ENCODE results near the gene FUNDC2.
A peak's percentile ranks its signal among the peaks of the same experiment; 100 is the strongest.
"Not testable (repeated sequence)": the region's sequence is repeated elsewhere in the genome, so short reads cannot be mapped to it uniquely, and the experiment has no call there.

Gene FUNDC2, protein sequence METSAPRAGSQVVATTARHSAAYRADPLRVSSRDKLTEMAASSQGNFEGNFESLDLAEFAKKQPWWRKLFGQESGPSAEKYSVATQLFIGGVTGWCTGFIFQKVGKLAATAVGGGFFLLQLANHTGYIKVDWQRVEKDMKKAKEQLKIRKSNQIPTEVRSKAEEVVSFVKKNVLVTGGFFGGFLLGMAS

DNA sequence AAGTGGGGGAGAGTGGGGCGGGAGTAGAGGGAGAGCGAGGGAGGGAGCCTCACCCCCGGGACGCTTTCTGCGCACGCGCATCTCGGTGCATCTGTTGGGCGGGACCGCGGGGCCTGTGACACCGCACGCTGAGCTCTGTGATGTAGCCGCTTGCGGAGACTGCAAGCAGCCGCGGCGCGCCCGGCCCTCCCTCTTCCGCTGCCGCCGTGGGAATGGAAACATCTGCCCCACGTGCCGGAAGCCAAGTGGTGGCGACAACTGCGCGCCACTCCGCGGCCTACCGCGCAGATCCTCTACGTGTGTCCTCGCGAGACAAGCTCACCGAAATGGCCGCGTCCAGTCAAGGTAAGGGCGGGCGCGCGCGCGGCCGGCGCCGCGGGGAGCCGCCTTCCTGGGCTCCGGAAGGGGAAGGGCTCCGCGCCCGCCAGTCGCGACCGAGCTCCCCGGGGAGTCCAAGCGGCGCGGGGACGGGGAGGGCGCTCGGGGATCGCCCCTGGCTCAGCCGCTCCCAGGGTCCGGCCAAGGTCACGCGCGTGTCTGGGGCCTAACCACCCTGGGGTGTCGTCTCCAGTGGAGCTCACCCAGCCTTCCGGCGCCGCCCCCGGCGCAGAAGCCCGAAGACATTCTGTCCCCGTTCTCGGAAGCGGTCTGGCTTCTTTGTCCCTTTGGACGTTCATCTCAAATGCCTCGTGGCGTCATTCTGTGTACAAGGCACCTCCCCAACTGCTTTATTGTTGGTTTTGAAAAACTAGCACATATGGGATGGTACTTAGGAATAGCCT is at the start of gene FUNDC2:
TSS of gene FUNDC2 (plus strand) at position 118 of the 782 bp plus-strand sequence. CDS start at position 213, 95 bp downstream.
- peak; percentile 92 for DNase-seq

DNA sequence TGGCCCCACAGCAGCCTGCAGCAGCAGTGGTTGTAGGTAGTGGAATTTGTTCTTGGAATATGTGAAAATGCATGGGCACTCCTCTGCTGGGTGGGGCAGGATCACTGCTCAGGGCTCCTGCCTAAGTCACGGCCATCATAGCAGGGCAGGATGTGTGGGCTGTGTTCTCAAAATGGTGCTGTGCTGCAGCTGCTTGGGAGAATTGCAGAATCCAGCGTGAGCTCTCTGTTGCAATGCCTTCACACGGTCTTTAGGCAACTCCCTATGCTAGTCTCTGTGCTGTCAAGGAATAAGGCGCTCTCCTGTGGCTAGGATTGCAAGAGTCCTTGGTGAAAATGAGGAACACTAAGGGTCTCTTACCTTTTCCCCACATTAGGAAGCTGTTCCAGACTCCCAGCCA is 47.0 kb upstream of the FUNDC2 start:
- peak; percentile 67 for DNase-seq

DNA sequence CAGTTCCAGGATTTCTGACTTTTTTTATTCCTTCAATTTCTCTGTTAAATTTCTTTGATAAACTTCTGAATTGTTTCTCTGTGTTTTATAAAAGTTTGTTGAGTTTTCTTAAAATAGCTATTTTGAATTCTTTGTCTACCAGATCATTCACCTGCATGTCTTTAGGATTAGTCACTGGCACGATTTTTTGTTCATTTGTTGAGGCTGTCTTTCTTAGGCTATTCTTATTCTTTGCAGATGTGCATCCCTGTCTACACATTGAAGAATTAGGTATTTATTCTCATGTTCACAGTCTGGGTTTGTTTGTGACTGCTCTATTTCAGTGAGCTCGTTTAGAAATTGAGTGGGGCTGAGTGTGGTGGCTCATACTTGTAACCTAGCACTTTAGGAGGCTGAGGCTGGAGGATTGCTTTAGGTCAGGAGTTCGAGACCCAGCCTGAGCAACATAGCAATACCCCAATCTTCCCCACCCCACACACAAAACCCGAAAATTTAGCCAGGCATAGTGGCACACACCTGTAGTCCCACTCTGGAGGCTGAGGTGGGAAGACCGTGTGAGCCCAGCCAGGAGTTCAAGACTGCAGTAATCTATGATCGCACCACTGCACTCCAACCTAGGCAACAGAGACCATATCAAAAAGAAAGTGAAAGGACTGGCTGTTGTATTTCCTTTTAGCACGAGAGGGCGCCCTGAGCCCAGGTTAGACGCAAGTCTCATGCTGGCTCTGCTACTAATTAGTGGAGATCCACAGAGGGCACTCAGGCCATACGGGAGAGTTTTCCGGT is 46.1 kb upstream of the FUNDC2 start:
- peak; percentile 68 for DNase-seq

DNA sequence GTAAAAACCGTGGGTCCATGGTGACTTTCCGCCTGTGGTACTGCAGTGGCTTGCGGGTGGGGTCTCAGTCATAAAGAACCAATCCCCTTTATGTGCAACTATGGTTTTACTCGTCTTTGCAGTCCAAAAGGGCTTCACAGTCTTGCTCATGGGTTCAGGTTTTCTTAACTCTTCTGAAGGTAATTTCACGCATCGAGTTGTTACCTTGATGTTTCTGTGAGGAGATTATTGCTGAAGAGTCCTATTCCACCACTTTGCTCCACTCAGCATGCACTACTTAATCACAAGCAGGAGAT is 45.6 kb upstream of the FUNDC2 start:
- no peak for DNase-seq

DNA sequence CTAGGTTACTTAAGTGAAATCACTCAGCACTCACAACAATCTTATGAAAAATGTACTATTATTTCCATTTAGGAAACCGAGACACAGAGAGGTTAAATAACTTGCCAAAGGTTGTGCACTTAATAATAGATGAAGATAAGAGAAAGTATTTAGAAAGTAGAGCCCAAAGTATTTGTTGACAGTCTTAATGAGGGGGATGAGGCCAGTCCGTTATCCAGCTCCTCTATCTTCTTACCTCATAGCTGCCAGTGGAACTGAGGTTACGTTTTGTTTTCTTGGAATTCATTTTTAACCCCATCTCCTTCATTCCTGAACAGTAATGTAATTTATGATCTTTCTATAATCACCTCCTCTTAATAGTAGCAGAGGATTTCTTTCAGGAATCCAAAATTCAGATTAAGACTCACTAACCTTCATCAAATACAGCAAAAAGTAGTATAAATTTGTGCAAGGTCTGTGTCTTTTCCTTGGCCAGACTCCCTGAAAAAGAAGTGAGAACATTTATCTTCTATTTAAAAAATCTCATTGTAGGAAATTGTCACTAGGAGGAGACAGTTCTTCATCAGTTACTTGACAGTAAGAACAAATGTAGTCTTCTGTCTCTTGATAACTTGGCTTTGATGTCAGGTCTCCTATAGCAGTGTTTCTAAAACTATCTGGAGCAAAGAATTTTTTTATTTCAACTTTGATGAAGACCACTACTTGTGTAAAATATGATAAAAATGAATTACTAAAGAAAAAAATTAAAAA is 39.6 kb upstream of the FUNDC2 start:
- no peak for DNase-seq

DNA sequence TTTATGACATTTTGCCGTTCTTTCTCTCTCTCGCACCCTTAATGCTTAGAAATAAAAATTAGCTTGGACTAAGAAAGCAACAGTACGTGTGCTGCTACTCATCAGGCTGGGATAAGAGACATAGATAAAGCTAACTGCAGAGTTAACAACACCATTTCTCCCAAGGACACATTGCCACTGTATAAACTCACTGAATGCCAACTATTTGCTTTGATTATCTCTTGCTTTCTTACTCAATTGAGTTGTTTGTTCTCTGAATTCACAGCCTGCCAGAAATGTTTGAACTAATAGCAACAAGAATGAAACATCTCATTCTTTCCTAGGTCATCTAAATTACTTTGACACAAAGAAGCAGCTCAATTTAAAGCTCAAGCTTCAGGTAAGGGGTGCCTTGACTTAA is 38.7 kb upstream of the FUNDC2 start:
- DNase-seq: no peak

DNA sequence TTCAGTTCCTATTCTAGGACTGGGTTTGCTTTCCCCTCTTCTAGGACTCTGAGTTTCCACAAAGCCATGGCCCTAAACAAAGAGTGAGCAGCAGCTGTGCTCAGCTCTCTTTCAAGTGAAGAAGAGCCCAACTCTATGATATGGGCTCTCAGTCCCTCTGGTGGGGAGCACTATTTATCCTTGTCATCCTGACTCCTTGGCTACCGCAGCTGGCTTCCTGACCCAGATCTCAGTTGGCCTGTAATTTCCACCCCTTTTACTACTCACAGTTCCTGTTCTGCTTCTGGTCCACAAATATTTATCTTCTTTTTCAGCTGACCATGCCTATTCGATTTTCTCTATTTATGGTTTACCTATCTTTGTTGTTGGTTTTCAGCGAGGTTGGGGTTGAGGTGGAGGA is 37.9 kb upstream of the FUNDC2 start:
- DNase-seq: no peak

DNA sequence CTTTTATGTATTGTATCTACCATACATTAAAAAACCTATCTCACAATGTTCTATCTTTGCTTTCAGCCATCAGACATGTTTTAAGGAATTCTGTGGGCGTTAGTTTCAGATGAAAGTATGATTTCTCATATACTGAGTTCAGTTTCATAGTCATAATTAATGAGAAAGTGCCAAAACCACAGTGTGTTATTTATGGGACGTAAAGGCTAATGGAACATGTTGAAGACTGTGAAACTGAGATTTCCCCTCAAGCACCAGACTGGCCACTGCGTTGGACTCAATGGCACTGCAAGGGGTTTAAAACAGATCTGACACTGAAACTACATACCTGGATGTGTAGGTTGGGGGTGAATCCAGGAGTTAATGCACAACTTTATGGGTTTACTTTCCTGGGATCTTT is 36.1 kb upstream of the FUNDC2 start:
- no peak for DNase-seq

DNA sequence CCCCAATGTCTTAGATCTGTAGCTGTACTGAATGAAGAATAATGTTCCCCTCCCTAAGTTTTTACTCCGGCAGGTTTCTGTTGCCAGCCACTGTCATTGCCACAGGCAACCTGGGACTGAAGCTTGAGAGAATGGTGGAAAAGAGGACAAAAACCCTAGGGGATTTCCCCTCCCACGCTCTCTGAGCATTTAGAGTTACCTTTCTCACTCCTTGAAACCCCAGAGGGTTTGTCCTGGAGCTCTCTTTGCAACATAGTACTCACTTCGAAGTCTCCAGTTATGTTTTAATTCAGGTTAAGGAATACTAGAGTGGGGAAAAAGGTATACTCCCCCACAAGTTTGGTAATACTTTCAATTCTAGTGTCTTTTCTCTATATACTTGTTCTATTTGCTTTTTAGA is 35.6 kb upstream of the FUNDC2 start:
- no peak for DNase-seq

DNA sequence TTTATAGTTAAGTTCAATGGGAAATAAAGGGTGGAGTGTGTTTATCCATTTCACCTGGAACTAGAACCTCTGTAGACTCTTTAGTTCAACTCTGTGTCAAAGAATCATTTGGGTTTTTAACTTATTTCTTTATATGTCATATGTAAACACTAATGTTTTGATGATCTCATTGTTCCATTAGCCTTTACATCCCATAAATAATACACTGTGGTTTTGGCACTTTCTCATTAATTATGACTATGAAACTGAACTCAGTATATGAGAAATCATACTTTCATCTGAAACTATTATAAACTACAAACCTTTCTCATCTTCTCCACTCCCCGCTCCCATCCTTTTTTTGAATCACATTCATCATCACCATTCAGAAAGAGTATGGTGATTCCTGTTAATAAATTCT is 35.2 kb upstream of the FUNDC2 start:
- no peak for DNase-seq

DNA sequence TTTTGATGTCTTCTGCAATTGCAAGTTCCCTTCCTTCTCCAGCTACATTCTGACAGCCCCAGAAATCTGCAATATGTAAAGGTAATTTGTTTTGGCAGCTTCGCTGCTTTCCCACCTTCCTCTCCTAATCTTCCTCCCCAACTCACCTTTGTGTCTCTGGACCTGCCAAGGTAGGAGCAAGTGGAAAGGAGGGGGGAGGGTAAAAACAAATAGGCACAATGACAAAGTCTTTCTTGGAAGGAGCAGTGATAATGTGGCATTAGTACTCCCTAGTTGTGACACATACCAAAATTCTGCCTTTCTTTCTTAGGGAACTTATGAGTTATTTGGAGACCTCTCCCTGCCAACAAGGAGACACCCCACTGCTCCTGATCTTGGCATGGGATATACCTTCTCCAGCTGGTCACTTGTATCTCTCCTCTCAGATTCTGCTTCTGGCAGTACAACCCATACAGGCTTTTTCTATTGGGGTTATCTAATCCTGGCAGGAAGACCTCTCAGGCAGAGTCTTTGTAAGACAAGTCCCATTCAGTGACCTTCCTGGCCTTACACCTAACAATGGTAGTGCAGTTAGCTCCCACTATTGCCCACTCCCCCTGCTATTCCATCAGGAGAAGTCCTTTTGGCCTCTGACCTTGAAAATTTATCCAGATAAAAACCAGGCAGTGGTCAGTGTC is 28.3 kb upstream of the FUNDC2 start:
- no peak for DNase-seq

DNA sequence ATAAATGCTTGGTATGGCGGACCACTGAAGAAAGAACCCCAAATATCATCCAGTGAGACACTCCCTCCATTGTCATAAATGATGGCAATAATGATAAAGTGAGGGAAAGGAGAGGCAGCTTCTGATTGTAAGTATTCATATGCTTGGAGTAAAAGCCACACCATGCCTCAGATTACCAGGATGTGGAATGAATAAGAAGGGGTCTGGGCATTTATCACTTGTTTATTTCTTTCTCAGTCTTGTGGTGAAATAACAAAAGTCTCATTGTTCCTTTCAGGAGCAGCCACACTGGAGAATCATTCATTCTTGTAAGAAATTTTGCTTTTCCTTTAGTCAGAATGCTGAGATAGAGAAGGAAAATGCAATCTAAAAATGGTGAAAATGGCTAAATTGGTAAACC is 25.8 kb upstream of the FUNDC2 start:
- no peak for DNase-seq

DNA sequence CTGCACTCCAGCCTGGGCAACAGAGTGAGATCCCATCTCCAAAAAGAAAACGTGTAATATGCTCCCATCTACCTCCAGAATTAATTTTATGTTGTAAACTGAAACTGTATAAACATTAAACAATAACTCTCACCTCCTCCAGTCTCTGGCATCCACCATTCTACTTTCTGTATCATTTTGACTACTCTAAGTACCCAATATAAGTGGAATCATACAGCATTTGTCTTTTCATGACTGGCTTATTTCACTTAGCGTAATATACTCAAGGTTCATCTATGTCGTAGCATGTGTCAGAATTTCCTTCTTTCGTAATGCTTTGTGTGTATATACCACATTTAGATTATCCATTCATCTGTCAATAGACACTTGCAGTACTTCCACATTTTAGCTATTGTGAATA is 24.8 kb upstream of the FUNDC2 start:
- DNase-seq: peak; percentile 6

DNA sequence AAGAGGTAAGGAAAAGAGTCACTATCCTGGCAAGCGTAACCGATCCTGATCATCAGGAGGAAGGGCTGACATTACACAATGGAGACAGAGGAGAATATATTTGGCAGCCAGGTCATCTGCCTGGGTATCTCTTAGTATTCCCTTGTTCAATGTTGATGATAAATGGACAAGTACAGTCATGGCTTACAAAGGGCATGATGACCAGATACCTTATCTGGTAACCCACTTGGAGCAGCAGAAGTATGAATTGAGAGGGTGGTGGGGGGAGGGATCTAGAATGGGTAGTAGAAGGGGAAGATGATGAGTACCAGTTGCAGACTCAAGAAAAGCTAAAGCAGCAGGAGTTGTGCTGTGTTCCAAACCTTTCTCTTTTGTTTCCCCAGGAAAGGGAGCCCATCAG is 21.5 kb upstream of the FUNDC2 start:
- no peak for DNase-seq

DNA sequence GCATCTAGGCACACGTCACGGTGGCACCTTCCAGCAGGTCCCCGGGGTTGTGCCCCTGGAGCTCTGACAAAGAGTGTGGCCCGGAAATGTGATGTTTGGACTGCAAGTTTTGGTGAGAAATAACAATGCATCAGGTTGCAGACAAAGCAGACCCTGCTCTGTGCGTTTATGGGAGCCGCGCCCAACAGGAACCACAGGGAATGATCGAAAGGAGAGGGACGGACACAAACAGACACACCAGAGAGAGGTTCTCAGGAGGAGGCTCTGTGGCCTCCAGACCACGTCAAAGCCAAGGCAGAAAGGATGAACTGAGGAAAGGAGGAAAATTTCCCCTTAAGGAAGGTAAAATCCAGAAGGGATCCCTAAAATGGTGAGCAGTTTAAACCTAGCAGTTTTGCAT is 20.3 kb upstream of the FUNDC2 start:
- DNase-seq: not testable (repeated sequence)

DNA sequence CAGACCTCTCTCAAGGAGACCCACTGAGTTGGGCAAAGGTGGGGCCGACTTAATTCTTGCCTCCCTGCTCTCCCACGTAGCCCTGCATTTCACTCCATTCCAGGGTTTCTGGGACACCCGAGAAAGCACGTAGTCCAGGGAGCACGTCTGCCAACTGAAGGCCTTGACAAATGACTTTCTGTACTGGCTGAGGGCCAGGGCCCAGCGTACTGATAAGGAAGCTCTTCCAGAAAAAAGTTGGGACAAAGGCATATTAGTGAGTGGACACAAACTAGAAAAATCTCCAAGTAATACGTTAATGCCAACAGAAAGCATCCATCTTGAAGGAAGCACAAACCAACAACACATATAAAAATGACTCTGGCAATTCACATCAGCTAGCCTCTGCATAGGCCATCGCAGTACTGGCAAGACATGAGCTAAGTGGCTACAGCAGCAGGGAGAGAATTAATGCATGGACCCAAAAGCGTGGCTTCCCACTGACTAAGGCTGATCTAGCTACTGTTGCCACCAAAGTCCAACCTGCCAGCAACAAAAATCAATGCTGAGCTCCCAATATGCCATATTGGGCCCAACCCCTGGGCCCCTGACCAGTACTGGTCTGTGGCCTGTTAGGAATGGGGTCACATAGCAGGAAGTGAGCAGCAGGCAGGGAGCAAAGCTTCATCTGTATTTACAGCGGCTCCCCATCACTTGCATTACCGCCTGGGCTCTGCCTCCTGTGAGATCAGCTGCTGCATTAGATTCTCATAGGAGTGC is 19.6 kb upstream of the FUNDC2 start:
- DNase-seq: not testable (repeated sequence)

DNA sequence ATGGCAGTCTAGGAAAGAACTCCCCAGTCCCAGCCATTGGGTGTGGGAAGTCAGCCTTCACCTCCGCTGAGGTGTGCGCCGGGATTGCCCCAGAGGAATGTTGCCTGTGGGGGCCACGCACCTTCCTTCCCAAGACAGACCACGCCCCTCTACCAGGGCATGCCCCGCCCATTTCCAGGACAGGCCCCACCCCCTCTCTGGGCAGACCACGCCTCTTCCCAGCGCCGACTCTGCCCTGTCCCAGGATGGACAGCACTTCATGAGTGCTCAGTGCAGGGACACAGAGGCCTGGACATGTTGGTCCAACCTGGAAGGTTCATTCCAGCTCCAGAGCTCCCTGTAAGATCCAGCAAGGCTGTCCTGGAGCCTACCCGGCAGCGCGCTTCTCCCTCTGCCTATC is 18.1 kb upstream of the FUNDC2 start:
- not testable (repeated sequence) for DNase-seq

DNA sequence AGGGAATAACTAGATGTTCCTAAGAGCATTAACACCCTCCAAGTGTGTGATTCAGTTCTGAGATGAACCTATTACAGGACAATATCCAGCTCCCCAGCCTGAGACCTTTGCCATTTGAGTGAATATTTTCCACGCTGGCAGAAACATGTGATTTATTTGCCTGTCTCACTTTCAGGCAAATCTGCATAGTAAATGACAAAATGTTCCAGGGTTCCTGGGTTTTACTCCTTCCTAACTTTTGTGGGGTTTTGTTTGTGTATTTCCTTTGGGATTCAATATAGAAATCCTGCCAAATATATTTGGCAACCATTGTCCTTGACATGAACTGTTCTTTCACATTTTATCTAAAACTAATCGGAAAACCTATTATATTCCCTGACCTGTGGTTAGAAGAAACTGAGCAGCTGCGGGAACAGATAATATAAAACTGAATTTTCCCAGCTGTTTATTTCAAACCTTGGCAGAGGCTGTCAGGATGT is 16.6 kb upstream of the FUNDC2 start:
- DNase-seq: no peak

DNA sequence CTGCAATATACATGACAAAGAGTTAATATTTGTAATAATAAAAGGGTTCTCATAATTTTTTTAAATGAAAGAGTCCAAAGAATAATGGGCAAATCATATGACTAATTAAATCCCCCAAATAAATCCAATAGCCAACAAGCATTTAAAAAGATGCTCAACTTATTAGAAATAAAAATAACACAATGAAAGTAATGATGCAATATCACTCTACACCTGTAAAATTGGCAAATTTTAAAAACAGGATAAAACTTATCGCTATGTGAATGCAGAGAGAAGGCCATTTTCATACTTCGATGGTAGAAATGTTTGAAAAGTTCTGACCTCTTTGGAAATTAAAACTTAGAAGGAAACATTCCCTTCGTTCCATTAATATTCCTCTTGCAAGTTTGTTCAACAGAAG is 6.1 kb upstream of the FUNDC2 start:
- no peak for DNase-seq

DNA sequence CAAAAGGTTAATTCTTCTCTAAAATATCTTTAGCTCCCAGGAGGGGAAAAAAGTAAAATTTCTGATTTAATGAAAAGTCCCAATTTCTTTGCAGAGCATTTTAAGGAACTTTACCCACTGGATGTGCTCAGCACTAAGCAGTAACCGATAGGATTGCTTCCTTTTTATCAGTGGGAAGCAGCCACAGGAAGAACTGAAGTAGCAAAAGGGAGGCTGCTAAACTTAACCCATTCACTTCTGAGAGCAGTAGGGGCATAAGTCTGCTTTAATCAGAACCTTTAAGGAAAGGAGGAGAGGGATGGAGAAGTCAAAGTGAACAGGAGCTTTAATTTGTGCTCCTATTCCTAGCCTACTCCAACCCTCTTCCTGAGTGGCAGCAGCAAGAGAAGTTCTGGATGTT is 4.1 kb upstream of the FUNDC2 start, which contains the start of gene F8:
TSS of gene F8 (minus strand) at position 139 of the 400 bp plus-strand sequence. CDS start 171 bp downstream, outside the sequence.
- no peak for DNase-seq

Measured in inflammatory macrophage treated with lipopolysaccharide for 4 hours (primary cell).